Keratinocyte (primary cell): ENCODE results near the gene TAGLN2. TPM values are rescaled to one million over a fixed set of nuclear protein-coding genes. Genes with fewer than 3 reads are reported as not detected.

Source experiments
- DNase-seq: peaks from one replicate; pipeline ENCODE4 v3.0.0-alpha.2; 2011; ENCODE audit warnings: low read depth, missing footprints, low spot score
- FAIRE-seq: peaks from 2 replicates; lab custom pipeline; 2011; peaks lifted over from hg19 to GRCh38; lab: Jason Lieb, UNC
- H2AFZ ChIP-seq: 2 replicates; pipeline ENCODE4 v1.6.0; 2012; ENCODE audit warnings: low read length, control low read depth, inconsistent platforms; ENCODE audit not compliant: control insufficient read depth
- H3K27ac ChIP-seq: 2 replicates; pipeline ENCODE4 v1.5.1; 2011; ENCODE audit warnings: low read length; ENCODE audit not compliant: control insufficient read depth, insufficient read depth
- H3K27me3 ChIP-seq: 3 replicates; pipeline ENCODE4 v1.6.0; 2011; ENCODE audit warnings: low read length; ENCODE audit not compliant: control insufficient read depth, insufficient read depth; ENCODE audit errors: extremely low read depth
- H3K36me3 ChIP-seq, 2 experiments: 2 replicates in 1 of 2; 3 replicates in 1 of 2; pipeline ENCODE4 v1.5.1; 2011; ENCODE audit warnings: low read length in 2 of 2, mild to moderate bottlenecking in 1 of 2; ENCODE audit not compliant: control insufficient read depth in 2 of 2, insufficient read depth in 2 of 2; ENCODE audit errors: extremely low read depth in 1 of 2
- H3K4me1 ChIP-seq: 3 replicates; pipeline ENCODE4 v1.5.1; 2011; ENCODE audit warnings: low read length; ENCODE audit not compliant: control insufficient read depth, insufficient read depth; ENCODE audit errors: extremely low read depth
- H3K4me2 ChIP-seq: 3 replicates; pipeline ENCODE4 v1.6.0; 2011; ENCODE audit warnings: low read depth, low read length; ENCODE audit not compliant: control insufficient read depth, insufficient read depth; ENCODE audit errors: extremely low read depth
- H3K4me3 ChIP-seq, 3 experiments: fragments of 200-600 bp in 1 of 3; sonication (generic) in 1 of 3; 2 replicates in 2 of 3; 3 replicates in 1 of 3; pipeline ENCODE4 v1.5.1; 2011 to 2016; ENCODE audit warnings: low read length in 3 of 3, mild to moderate bottlenecking in 3 of 3, control low read depth in 2 of 3, inconsistent platforms in 1 of 3, low read depth in 1 of 3, mixed read lengths in 1 of 3, mixed run types in 1 of 3, moderate library complexity in 1 of 3; ENCODE audit not compliant: control insufficient read depth in 2 of 3, insufficient read depth in 2 of 3; ENCODE audit errors: extremely low read depth in 1 of 3
- H3K79me2 ChIP-seq: 2 replicates; pipeline ENCODE4 v1.6.0; 2012; ENCODE audit warnings: low read length; ENCODE audit not compliant: control insufficient read depth, insufficient read depth
- H3K9ac ChIP-seq: 3 replicates; pipeline ENCODE4 v1.6.0; 2011; ENCODE audit warnings: low read length; ENCODE audit not compliant: control insufficient read depth, insufficient read depth; ENCODE audit errors: extremely low read depth
- H3K9me1 ChIP-seq: 3 replicates; pipeline ENCODE4 v1.6.0; 2011; ENCODE audit warnings: low read length; ENCODE audit not compliant: control insufficient read depth, insufficient read depth; ENCODE audit errors: extremely low read depth
- H3K9me3 ChIP-seq: 2 replicates; pipeline ENCODE4 v1.5.1; 2012; ENCODE audit warnings: low read depth, low read length; ENCODE audit not compliant: control insufficient read depth
- H4K20me1 ChIP-seq: 3 replicates; pipeline ENCODE4 v1.6.0; 2011; ENCODE audit warnings: low read length; ENCODE audit not compliant: control insufficient read depth, insufficient read depth; ENCODE audit errors: extremely low read depth
- CTCF ChIP-seq, 3 experiments: IDR thresholded peaks in 1 of 3; conservative IDR thresholded peaks in 1 of 3; optimal IDR thresholded peaks in 1 of 3; 2 replicates in 2 of 3; 3 replicates in 1 of 3; pipeline versions ENCODE3 to v1.5.1; 2011; ENCODE audit warnings: low read length in 3 of 3, mild to moderate bottlenecking in 3 of 3, moderate library complexity in 2 of 3, control low read depth in 1 of 3, inconsistent platforms in 1 of 3; ENCODE audit not compliant: insufficient read depth in 2 of 3; ENCODE audit errors: extremely low read depth in 1 of 3
- EZH2 ChIP-seq: IDR thresholded peaks from one replicate; pipeline ENCODE4 v1.6.1; 2012; ENCODE audit warnings: inconsistent platforms, mild to moderate bottlenecking, low read length, moderate library complexity
- dilution Hi-C: fragments of 300-500 bp; cut with MboI; formaldehyde crosslinking; loops from one replicate; pipeline ENCODE4 v1.7.0; 2020; ENCODE audit warnings: low sequenced_read_pairs; ENCODE audit not compliant: extremely low pct_ligation_motif_present
- polyA plus RNA-seq, 5 experiments: library from polyadenylated mRNA; depleted of rRNA in 3 of 5; stranded (reverse) in 3 of 5; stranded (forward) in 1 of 5; unstranded in 1 of 5; fragments of >200 nt; gene quantifications; 1 replicate in 1 of 5; 2 replicates in 3 of 5; 3 replicates in 1 of 5; pipeline versions ENCODE4 v1.2.1 to v1.2.3, GENCODE V29; 2011 to 2012; ENCODE audit warnings: missing spikeins in 2 of 5, low read depth in 1 of 5, low replicate concordance in 1 of 5

The TAGLN2 gene
- polyA plus RNA-seq, 1 donor (not counting 4 experiments of a cell fraction or from before 2014, with no cell fraction given), result 709 TPM

GRCh38 chr1:159943908-159944622 lies 18.8 kb upstream of the TAGLN2 start:
- peak overlapping the region; percentile 75 for H3K9ac ChIP-seq
- dilution Hi-C loops, result no loop called here
- H4K20me1 ChIP-seq, result no peaks in the 10 kb centered on the region
- H3K4me1 ChIP-seq, result peaks cover 54% of the 10 kb centered on the region
- no peak for TF ChIP-seq CTCF (optimal IDR thresholded peaks at IDR 0.05 in 1 of 3, IDR thresholded peaks at IDR 0.05 in 1 of 3, conservative IDR thresholded peaks at IDR 0.05 in 1 of 3; ENCODE audit: extremely low read depth in 1 of 3, insufficient read depth in 2 of 3, low read length in 3 of 3)
- TF ChIP-seq EZH2, result no peak
- H3K9me3 ChIP-seq, result no peaks in the 10 kb centered on the region
- no peak overlapping the region for H2AFZ ChIP-seq
- H3K79me2 ChIP-seq, result no peaks in the 10 kb centered on the region
- peaks cover 4% of the 10 kb centered on the region for H3K9me1 ChIP-seq
- H3K36me3 ChIP-seq, result no peaks in the 10 kb centered on the region
- H3K4me3 ChIP-seq, result peak overlapping the region; percentile 56 to 83 (median 77)
- H3K27ac ChIP-seq, result peak overlapping the region; percentile 74
- no peaks in the 10 kb centered on the region for H3K27me3 ChIP-seq
- FAIRE-seq, result peak; percentile 46
- peak overlapping the region; percentile 92 for H3K4me2 ChIP-seq
- DNase-seq, result no peak

GRCh38 chr1:159943278-159943640 lies 18.0 kb upstream of the TAGLN2 start:
- Histone ChIP-seq H3K4me2 (peak overlapping the region; percentile 55), H3K79me2 (no peaks in the 10 kb centered on the region), H3K9me3 (no peaks in the 10 kb centered on the region), H3K9ac (no peak overlapping the region), H3K27ac (no peak overlapping the region), H4K20me1 (no peaks in the 10 kb centered on the region), H3K4me1 (peaks cover 60% of the 10 kb centered on the region), H3K4me3 (no peak overlapping the region), H3K36me3 (no peaks in the 10 kb centered on the region), H3K9me1 (peaks cover 4% of the 10 kb centered on the region), H2AFZ (no peak overlapping the region), H3K27me3 (no peaks in the 10 kb centered on the region)
- dilution Hi-C loops, result no loop called here
- no peak for DNase-seq
- TF ChIP-seq CTCF (optimal IDR thresholded peaks at IDR 0.05 in 1 of 3, IDR thresholded peaks at IDR 0.05 in 1 of 3, conservative IDR thresholded peaks at IDR 0.05 in 1 of 3; ENCODE audit: extremely low read depth in 1 of 3, insufficient read depth in 2 of 3, low read length in 3 of 3) (no peak), EZH2 (no peak)
- no peak for FAIRE-seq
